Activated CD8-positive, alpha-beta T cell treated with anti-CD3 and anti-CD28 coated beads for 36 hours (primary cell): ENCODE results near the gene LCAT. TPM values are rescaled to one million over a fixed set of nuclear protein-coding genes. Genes with fewer than 3 reads are reported as not detected.
A peak's percentile ranks its signal among the peaks of the same experiment; 100 is the strongest.
"Not testable (repeated sequence)": the region's sequence is repeated elsewhere in the genome, so short reads cannot be mapped to it uniquely, and the experiment has no call there.

Experiments used
- ATAC-seq: fragments of 200-7000 bp; cut with Tn5 transposase; one replicate; pipeline ENCODE4 v1.10.0; 2021; ENCODE audit warnings: mild to moderate bottlenecking, moderate library complexity
- CTCF ChIA-PET: fragments of 350-600 bp; sonication (Branson Sonifier 250); formaldehyde crosslinking; loops from one replicate; lab custom pipeline; 2021; ENCODE audit warnings: antibody characterized with exemption; lab: Charles Lee
- POLR2A ChIA-PET: fragments of 350-600 bp; sonication (Branson Sonifier 250); formaldehyde crosslinking; loops from one replicate; lab custom pipeline; 2021; ENCODE audit warnings: antibody characterized with exemption; lab: Charles Lee
- DNase-seq: peaks from one replicate; pipeline ENCODE4 v3.0.0-alpha.2; 2020
- H3K27ac Mint-ChIP-seq: one replicate; pipeline ENCODE4 v1.8.0; 2021; ENCODE audit warnings: mild to moderate bottlenecking, mixed read lengths
- H3K27me3 Mint-ChIP-seq: one replicate; pipeline ENCODE4 v1.8.0; 2021; ENCODE audit warnings: mixed read lengths
- H3K36me3 Mint-ChIP-seq: one replicate; pipeline ENCODE4 v1.8.0; 2021; ENCODE audit warnings: low read depth, mixed read lengths
- H3K4me1 Mint-ChIP-seq: one replicate; pipeline ENCODE4 v1.8.0; 2021; ENCODE audit warnings: low read depth, mixed read lengths
- H3K4me3 Mint-ChIP-seq: one replicate; pipeline ENCODE4 v1.8.0; 2021; ENCODE audit warnings: mild to moderate bottlenecking, moderate library complexity, mixed read lengths
- H3K9me3 Mint-ChIP-seq: one replicate; pipeline ENCODE4 v1.8.0; 2021; ENCODE audit warnings: mixed read lengths
- CTCF ChIP-seq: fragments of 200-600 bp; IDR thresholded peaks from one replicate; pipeline ENCODE4 v1.8.0; 2022; ENCODE audit warnings: antibody characterized with exemption, mild to moderate bottlenecking
- intact Hi-C: fragments of 100-400 bp; cut with micrococcal nuclease; formaldehyde crosslinking; loops from one replicate; pipeline ENCODE4 v1.10.0; 2022
- total RNA-seq, 2 experiments: library from RNA; stranded (reverse); gene quantifications; one replicate each; pipeline ENCODE4 v1.2.3, GENCODE V29; 2021

LCAT gene
- total RNA-seq, 2 experiments from 2014 or later, result 10.6 to 14.3 TPM

- no peak for ATAC-seq
- no peak for TF ChIP-seq CTCF
Measured at GRCh38 chr16:67941469-67942199, 2.3 kb downstream of the LCAT start.

GRCh38 chr16:67940446-67941089 lies 3.4 kb downstream of the LCAT start:
- ChIA-PET POLR2A (interaction anchor here (0.7 to 1.8 kb wide), 9 partner anchors 10 to 277 kb away, joined by 3 to 6 read pairs (median 3); partner anchors contain the start of genes PSKH1 and TSNAXIP1), CTCF (interaction anchor here (0.6 to 4.4 kb wide), 21 partner anchors 10 to 420 kb away, joined by 3 to 21 read pairs (median 4); partner anchors contain the start of gene NRN1L)
- peak overlapping the region; percentile 36 for H3K4me3 Mint-ChIP-seq
- H3K27ac Mint-ChIP-seq, result peak overlapping the region; percentile 70
- no peak for TF ChIP-seq CTCF
- no peaks in the 10 kb centered on the region for H3K9me3 Mint-ChIP-seq
- intact Hi-C loops, result no loop called here
- DNase-seq (no peak), ATAC-seq (no peak)
- no peaks in the 10 kb centered on the region for H3K27me3 Mint-ChIP-seq
- H3K36me3 Mint-ChIP-seq, result peaks cover 37% of the 10 kb centered on the region
- peaks cover 36% of the 10 kb centered on the region for H3K4me1 Mint-ChIP-seq

More at GRCh38 chr16:67941469-67942199, 2.3 kb downstream of the LCAT start:
- Mint-ChIP-seq H3K36me3 (peaks cover 33% of the 10 kb centered on the region), H3K9me3 (no peaks in the 10 kb centered on the region), H3K27me3 (no peaks in the 10 kb centered on the region), H3K27ac (peak overlapping the region; percentile 62), H3K4me3 (no peak overlapping the region), H3K4me1 (peaks cover 36% of the 10 kb centered on the region)
- ChIA-PET CTCF (interaction anchor here (0.6 to 4.4 kb wide), 33 partner anchors 9 to 421 kb away, joined by 3 to 21 read pairs (median 4); partner anchors contain the start of gene NRN1L), POLR2A (interaction anchor here (0.7 to 1.8 kb wide), 9 partner anchors 10 to 108 kb away, joined by 3 to 6 read pairs (median 3); partner anchors contain the start of gene CTRL)
- intact Hi-C loops, result no loop called here
- no peak for DNase-seq

GRCh38 chr16:67939507-67940445 lies 4.1 kb downstream of the LCAT start:
- peak; percentile 78 for DNase-seq
- H3K36me3 Mint-ChIP-seq, result peaks cover 45% of the 10 kb centered on the region
- CTCF ChIA-PET, result interaction anchor here (0.6 to 4.4 kb wide), 17 partner anchors 11 to 419 kb away, joined by 3 to 21 read pairs (median 5); partner anchors contain the start of gene NRN1L
- no peaks in the 10 kb centered on the region for H3K27me3 Mint-ChIP-seq
- intact Hi-C loops, result loop anchor here (10.0 kb wide), 1 partner anchor 275 kb away; the partner anchor contains the start of genes ACD, C16orf86, ENKD1 and PARD6A
- H3K27ac Mint-ChIP-seq, result peak overlapping the region; percentile 70
- H3K4me3 Mint-ChIP-seq, result peak overlapping the region; percentile 36
- peak; percentile 17 for ATAC-seq
- no peaks in the 10 kb centered on the region for H3K9me3 Mint-ChIP-seq
- no peak for TF ChIP-seq CTCF
- POLR2A ChIA-PET, result interaction anchor here (0.7 to 1.6 kb wide), 10 partner anchors 9 to 278 kb away, joined by 3 to 6 read pairs (median 3); partner anchors contain the start of genes NFATC3, PSKH1 and TSNAXIP1
- H3K4me1 Mint-ChIP-seq, result peaks cover 44% of the 10 kb centered on the region

GRCh38 chr16:67937713-67938112 lies 6.2 kb downstream of the LCAT start:
- ATAC-seq, DNase-seq, H3K9me3 Mint-ChIP-seq, H3K27me3 Mint-ChIP-seq: not testable (repeated sequence)
- POLR2A ChIA-PET, result interaction anchor here (2.5 to 3.8 kb wide), 3 partner anchors 28 to 142 kb away, joined by 7 to 26 read pairs (median 12); partner anchors contain the start of genes DDX28 and DUS2
- peaks cover 59% of the 10 kb centered on the region for H3K36me3 Mint-ChIP-seq
- intact Hi-C loops, result loop anchor here (10.0 kb wide), 1 partner anchor 273 kb away; the partner anchor contains the start of genes ACD, C16orf86, ENKD1 and PARD6A
- peaks cover 55% of the 10 kb centered on the region for H3K4me1 Mint-ChIP-seq
- CTCF ChIA-PET, result interaction anchor here (1.6 to 5.1 kb wide), 3 partner anchors 45 to 122 kb away, joined by 8 to 24 read pairs (median 16); partner anchors contain the start of gene PSKH1
- H3K27ac Mint-ChIP-seq, result peak overlapping the region; percentile 100
- H3K4me3 Mint-ChIP-seq, result peak overlapping the region; percentile 97
